Measurements from ENCODE around the gene ALDH7A1. TPM values are rescaled to one million over a fixed set of nuclear protein-coding genes. Genes with fewer than 3 reads are reported as not detected.

Gene ALDH7A1
- total RNA-seq, 1 donor from 2014 or later, result 76.6 TPM

DNA sequence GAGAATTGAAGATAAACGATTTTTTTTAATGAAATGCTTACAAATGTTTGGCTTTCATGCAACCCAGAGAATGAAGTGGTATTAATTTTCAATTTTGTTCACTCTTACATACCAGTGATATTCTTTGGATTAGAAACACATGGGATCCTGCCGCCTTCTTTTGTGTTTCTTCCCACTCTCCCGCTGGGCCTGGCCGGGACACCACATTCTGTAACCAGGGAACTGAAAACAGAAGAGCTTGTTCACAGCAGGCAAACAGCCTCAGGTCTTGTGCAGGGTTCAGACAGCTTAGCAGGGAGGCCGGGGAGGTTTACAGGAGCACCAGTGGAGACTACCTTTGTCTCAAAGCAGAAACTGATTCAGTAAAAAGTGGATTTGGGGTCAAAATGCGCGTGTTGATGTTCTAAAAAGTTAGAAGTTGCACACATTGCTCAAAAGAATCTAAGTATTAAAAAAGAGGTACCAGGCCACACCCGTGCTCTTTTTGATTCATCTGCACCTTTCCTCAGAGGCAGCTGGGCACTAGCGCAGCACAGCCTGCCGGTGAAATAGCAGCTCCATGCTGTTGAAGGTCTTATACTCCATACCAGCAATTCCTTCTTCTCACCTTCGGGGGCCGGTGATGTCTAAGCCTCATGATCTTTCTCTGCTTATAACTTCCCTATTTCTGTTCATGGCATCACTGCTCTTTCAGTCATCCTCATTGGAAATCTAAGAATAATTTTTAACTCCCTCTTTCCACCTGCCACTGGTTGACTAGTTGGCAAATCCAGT lies 104.7 kb downstream of the ALDH7A1 start:
- no peaks in the 10 kb centered on the region for H3K4me1 Mint-ChIP-seq (ENCODE audit: unreplicated experiment)
- H3K27ac Mint-ChIP-seq (ENCODE audit: unreplicated experiment), result no peak overlapping the region
- no peak overlapping the region for H3K4me3 Mint-ChIP-seq (ENCODE audit: unreplicated experiment)
- no peaks in the 10 kb centered on the region for H3K27me3 Mint-ChIP-seq (ENCODE audit: unreplicated experiment)
- no peaks in the 10 kb centered on the region for H3K9me3 Mint-ChIP-seq (ENCODE audit: unreplicated experiment)
- DNase-seq (ENCODE audit: low spot score), result no peak
- H3K36me3 Mint-ChIP-seq (ENCODE audit: low read depth, unreplicated experiment), result peaks cover 22% of the 10 kb centered on the region
- TF ChIP-seq, protein P1, sequence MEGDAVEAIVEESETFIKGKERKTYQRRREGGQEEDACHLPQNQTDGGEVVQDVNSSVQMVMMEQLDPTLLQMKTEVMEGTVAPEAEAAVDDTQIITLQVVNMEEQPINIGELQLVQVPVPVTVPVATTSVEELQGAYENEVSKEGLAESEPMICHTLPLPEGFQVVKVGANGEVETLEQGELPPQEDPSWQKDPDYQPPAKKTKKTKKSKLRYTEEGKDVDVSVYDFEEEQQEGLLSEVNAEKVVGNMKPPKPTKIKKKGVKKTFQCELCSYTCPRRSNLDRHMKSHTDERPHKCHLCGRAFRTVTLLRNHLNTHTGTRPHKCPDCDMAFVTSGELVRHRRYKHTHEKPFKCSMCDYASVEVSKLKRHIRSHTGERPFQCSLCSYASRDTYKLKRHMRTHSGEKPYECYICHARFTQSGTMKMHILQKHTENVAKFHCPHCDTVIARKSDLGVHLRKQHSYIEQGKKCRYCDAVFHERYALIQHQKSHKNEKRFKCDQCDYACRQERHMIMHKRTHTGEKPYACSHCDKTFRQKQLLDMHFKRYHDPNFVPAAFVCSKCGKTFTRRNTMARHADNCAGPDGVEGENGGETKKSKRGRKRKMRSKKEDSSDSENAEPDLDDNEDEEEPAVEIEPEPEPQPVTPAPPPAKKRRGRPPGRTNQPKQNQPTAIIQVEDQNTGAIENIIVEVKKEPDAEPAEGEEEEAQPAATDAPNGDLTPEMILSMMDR (IDR thresholded peaks at IDR 0.05; ENCODE audit: unreplicated experiment), result no peak

DNA sequence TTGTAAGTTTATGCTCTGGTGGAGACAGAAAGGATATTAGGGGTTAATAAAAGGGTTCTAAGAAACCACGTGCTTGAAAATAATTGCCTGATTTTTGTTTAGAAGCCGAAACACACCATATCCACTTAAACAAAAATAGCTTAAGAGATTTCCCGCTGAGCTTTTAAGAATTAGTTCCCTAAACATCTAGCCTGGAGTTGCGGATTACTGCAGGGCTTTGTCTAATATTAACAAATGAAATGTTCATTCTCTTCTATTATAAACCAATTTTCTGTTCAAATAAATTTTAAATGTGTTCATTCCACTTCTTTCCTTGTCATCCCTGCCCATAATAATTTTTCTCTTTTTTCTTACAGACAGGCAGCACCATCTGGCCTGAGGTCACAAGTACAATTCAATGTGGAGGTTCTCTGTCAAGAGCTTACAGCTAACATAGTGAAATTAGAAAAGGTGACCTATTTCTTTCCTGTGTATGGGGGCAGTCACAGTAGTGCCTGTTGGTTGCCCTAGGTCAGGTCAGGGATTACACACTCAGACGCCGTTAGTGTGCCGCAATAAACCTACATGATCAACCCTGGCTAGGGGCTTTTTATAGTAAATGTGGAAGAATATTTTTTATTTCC lies 106.5 kb downstream of the ALDH7A1 start:
- Mint-ChIP-seq H3K4me3 (ENCODE audit: unreplicated experiment) (no peak overlapping the region), H3K27ac (ENCODE audit: unreplicated experiment) (no peak overlapping the region), H3K36me3 (ENCODE audit: low read depth, unreplicated experiment) (peaks cover 22% of the 10 kb centered on the region), H3K9me3 (ENCODE audit: unreplicated experiment) (no peaks in the 10 kb centered on the region), H3K4me1 (ENCODE audit: unreplicated experiment) (no peaks in the 10 kb centered on the region), H3K27me3 (ENCODE audit: unreplicated experiment) (no peaks in the 10 kb centered on the region)
- TF ChIP-seq, protein P1 (IDR thresholded peaks at IDR 0.05; ENCODE audit: unreplicated experiment), result no peak
- DNase-seq (ENCODE audit: low spot score), result no peak

DNA sequence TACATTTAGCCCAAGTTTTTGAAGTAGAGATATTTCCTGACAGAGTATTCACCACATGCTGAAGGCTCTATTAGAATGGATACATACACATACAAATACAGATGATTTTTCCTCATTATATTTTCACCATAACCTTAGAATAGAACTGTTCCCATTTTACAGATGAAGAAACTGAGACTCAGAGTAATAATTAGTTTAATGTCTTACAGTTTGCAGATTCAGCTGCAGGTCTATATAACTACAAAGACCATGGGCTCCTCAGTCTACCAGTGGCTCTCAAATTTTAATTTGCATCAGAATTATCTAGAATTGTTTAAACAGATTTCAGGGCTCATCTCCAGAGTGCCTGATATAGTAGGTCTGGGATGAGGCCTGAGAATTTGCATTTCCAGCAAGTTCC lies 107.4 kb downstream of the ALDH7A1 start:
- Mint-ChIP-seq H3K36me3 (ENCODE audit: low read depth, unreplicated experiment) (peaks cover 22% of the 10 kb centered on the region), H3K9me3 (ENCODE audit: unreplicated experiment) (no peaks in the 10 kb centered on the region), H3K27ac (ENCODE audit: unreplicated experiment) (no peak overlapping the region), H3K4me1 (ENCODE audit: unreplicated experiment) (no peaks in the 10 kb centered on the region), H3K27me3 (ENCODE audit: unreplicated experiment) (no peaks in the 10 kb centered on the region), H3K4me3 (ENCODE audit: unreplicated experiment) (no peak overlapping the region)
- no peak for DNase-seq (ENCODE audit: low spot score)
- TF ChIP-seq, protein P1 (IDR thresholded peaks at IDR 0.05; ENCODE audit: unreplicated experiment), result no peak

DNA sequence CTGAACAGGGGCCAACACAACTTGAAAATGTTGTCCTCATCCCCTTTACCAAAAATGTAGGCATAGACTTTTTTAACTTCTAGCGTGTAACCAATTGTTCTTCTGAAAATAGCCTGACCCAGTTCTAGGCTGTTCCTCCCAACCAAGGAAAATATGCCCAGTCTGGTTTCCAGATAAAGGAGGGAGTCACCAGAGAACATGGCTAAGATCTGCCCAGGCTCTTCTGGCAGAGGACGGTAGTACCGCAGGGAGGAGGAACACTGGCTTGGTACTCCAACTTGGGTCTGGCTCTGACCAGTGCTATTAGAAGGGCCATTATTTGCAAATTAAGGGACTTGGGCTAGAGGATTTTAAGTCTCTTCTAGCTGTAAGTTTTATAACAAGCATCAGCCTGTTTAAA lies 108.7 kb downstream of the ALDH7A1 start:
- TF ChIP-seq, protein P1 (IDR thresholded peaks at IDR 0.05; ENCODE audit: unreplicated experiment), result no peak
- DNase-seq (ENCODE audit: low spot score), result no peak
- no peaks in the 10 kb centered on the region for H3K27me3 Mint-ChIP-seq (ENCODE audit: unreplicated experiment)
- peaks cover 26% of the 10 kb centered on the region for H3K36me3 Mint-ChIP-seq (ENCODE audit: low read depth, unreplicated experiment)
- no peaks in the 10 kb centered on the region for H3K4me1 Mint-ChIP-seq (ENCODE audit: unreplicated experiment)
- no peaks in the 10 kb centered on the region for H3K9me3 Mint-ChIP-seq (ENCODE audit: unreplicated experiment)
- no peak overlapping the region for H3K4me3 Mint-ChIP-seq (ENCODE audit: unreplicated experiment)
- no peak overlapping the region for H3K27ac Mint-ChIP-seq (ENCODE audit: unreplicated experiment)

DNA sequence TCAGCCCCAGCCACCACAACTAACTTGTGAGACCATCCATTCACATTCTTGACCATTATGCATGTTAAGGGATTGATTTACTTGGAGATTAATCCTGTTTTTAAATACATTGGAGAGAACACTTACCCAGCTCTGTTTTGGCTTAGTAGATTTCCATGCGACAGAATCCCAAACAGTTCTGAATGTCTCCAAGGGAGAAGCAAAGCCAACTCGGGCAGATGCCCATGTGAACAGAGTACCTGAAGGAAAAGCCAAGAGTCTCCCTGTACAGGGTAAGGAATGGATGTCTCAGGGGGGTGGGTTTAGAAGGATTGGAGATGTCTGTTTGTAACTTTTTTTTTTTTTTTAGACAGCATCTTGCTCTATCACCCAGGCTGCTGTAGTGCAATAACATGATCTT lies 110.8 kb downstream of the ALDH7A1 start:
- TF ChIP-seq, protein P1 (IDR thresholded peaks at IDR 0.05; ENCODE audit: unreplicated experiment), result no peak
- H3K36me3 Mint-ChIP-seq (ENCODE audit: low read depth, unreplicated experiment), result peaks cover 29% of the 10 kb centered on the region
- DNase-seq (ENCODE audit: low spot score), result no peak
- no peak overlapping the region for H3K4me3 Mint-ChIP-seq (ENCODE audit: unreplicated experiment)
- H3K27me3 Mint-ChIP-seq (ENCODE audit: unreplicated experiment), result no peaks in the 10 kb centered on the region
- H3K9me3 Mint-ChIP-seq (ENCODE audit: unreplicated experiment), result no peaks in the 10 kb centered on the region
- H3K4me1 Mint-ChIP-seq (ENCODE audit: unreplicated experiment), result no peaks in the 10 kb centered on the region
- H3K27ac Mint-ChIP-seq (ENCODE audit: unreplicated experiment), result no peak overlapping the region
